ENCODE measurements around the gene SLC6A4. TPM values are rescaled to one million over a fixed set of nuclear protein-coding genes. Genes with fewer than 3 reads are reported as not detected.

SLC6A4 gene
- total RNA-seq, 1 donor from 2014 or later = 9.4 TPM

DNA sequence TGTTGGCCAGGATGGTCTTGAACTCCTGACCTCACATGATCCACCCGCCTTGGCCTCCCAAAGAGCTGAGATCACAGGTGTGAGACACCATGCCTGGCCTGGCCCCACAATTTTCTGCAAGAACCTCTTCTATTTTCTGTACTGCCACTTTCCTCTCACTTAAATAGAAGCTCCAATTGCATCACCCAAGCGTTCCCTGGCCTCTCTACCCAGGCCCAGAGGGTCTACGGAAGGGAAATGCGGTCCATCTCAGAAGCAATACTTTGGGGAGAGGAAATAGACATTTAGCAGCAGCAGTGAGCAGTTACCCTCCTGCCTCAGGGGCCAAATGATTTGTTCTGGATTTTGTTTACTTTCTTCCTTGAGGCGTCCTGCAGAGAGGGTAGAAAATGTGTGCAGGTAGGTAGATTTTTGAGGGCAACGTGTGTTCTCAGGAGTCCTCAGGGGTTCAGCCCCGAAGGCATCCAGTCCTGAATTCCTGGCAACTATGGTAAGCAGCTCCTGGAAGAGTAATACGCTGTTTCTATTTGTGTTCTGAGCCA, 11.0 kb downstream of the SLC6A4 start:
- Mint-ChIP-seq H3K27me3 (peaks cover 4% of the 10 kb centered on the region), H3K4me3 (peak overlapping the region; percentile 61), H3K9me3 (no peaks in the 10 kb centered on the region), H3K36me3 (no peaks in the 10 kb centered on the region), H3K27ac (peak overlapping the region; percentile 80), H3K4me1 (ENCODE audit: unreplicated experiment) (peaks cover 36% of the 10 kb centered on the region)
- no peak for TF ChIP-seq CTCF (conservative IDR thresholded peaks at IDR 0.05)
- no peak for DNase-seq (ENCODE audit: extremely low spot score, unreplicated experiment)

- Mint-ChIP-seq H3K27ac (no peak overlapping the region), H3K36me3 (no peaks in the 10 kb centered on the region), H3K9me3 (no peaks in the 10 kb centered on the region), H3K4me1 (ENCODE audit: unreplicated experiment) (peaks cover 29% of the 10 kb centered on the region), H3K27me3 (no peaks in the 10 kb centered on the region), H3K4me3 (no peak overlapping the region)
- DNase-seq (ENCODE audit: extremely low spot score, unreplicated experiment) = no peak
- TF ChIP-seq CTCF (conservative IDR thresholded peaks at IDR 0.05) = no peak
Observed at GRCh38 chr17:30222721-30223175, 12.7 kb downstream of the SLC6A4 start.

DNA sequence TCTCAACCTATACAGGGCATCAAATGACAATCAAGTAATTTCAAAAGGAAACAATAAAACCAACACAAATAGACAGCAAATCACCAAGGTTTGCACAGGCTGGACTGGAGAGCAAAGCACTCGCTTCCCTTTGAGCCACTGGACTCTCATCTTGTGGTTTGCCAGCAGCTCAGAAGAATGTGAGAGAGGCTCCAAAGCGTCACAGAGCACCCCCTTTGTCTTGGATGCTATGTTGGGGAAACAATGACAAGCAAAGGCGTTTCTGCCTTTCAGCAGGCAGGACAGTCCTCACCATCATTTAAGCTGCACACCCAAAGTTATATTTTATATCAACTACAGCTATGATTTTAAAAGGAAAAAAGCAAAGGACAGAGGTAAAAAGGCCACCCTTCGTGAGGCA, 13.2 kb downstream of the SLC6A4 start:
- DNase-seq (ENCODE audit: extremely low spot score, unreplicated experiment) = no peak
- no peak for TF ChIP-seq CTCF (conservative IDR thresholded peaks at IDR 0.05)
- no peaks in the 10 kb centered on the region for H3K27me3 Mint-ChIP-seq
- H3K4me3 Mint-ChIP-seq = no peak overlapping the region
- no peak overlapping the region for H3K27ac Mint-ChIP-seq
- H3K9me3 Mint-ChIP-seq = no peaks in the 10 kb centered on the region
- peaks cover 29% of the 10 kb centered on the region for H3K4me1 Mint-ChIP-seq (ENCODE audit: unreplicated experiment)
- H3K36me3 Mint-ChIP-seq = no peaks in the 10 kb centered on the region

DNA sequence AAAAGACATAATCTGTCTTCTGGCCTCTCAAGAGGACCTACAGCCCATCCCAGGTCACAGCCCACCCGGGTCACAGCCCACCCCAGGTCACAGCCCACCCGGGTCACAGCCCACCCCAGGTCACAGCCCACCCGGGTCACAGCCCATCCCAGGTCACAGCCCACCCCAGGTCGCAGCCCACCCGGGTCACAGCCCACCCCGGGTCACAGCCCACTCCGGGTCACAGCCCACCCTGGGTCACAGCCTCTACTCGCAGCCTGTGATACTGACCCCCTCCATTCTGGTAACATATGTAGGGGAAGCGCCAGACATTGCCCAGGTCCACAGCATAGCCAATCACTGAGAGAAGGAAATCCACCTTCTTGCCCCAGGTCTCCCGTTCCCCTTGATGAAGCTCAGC, 14.2 kb downstream of the SLC6A4 start:
- Mint-ChIP-seq H3K27me3 (no peaks in the 10 kb centered on the region), H3K9me3 (no peaks in the 10 kb centered on the region), H3K4me3 (no peak overlapping the region), H3K36me3 (no peaks in the 10 kb centered on the region), H3K4me1 (ENCODE audit: unreplicated experiment) (peaks cover 25% of the 10 kb centered on the region), H3K27ac (no peak overlapping the region)
- no peak for DNase-seq (ENCODE audit: extremely low spot score, unreplicated experiment)
- TF ChIP-seq CTCF (conservative IDR thresholded peaks at IDR 0.05) = no peak

DNA sequence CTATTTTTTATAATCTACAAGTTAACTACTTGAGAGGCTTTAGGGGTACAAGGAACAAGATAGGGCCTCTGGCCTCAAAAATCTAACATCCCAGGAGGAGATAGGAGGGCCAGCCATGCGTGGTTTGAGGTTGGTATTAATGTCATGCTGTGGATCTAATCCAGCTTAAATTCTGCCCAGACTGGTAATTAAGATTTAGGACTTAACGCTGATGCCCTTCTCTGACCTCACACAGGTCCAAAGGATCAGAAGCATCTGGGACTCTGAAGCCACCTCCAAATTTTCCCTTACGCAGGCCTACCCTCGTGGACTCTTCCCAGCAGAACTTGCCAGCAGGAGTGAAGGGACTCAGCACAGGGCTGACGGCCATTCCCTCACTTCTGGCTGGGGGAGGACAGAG, 15.1 kb downstream of the SLC6A4 start:
- H3K36me3 Mint-ChIP-seq = no peaks in the 10 kb centered on the region
- no peaks in the 10 kb centered on the region for H3K9me3 Mint-ChIP-seq
- DNase-seq (ENCODE audit: extremely low spot score, unreplicated experiment) = no peak
- H3K4me1 Mint-ChIP-seq (ENCODE audit: unreplicated experiment) = peaks cover 18% of the 10 kb centered on the region
- no peak overlapping the region for H3K4me3 Mint-ChIP-seq
- peak overlapping the region; percentile 30 for H3K27ac Mint-ChIP-seq
- no peaks in the 10 kb centered on the region for H3K27me3 Mint-ChIP-seq
- TF ChIP-seq CTCF (conservative IDR thresholded peaks at IDR 0.05) = no peak

- H3K36me3 Mint-ChIP-seq = no peaks in the 10 kb centered on the region
Observed at GRCh38 chr17:30219833-30220232, 15.7 kb downstream of the SLC6A4 start.

More at GRCh38 chr17:30219833-30220232, 15.7 kb downstream of the SLC6A4 start:
- Mint-ChIP-seq H3K4me1 (ENCODE audit: unreplicated experiment) (peaks cover 14% of the 10 kb centered on the region), H3K9me3 (no peaks in the 10 kb centered on the region), H3K27ac (peak overlapping the region; percentile 30), H3K4me3 (no peak overlapping the region), H3K27me3 (no peaks in the 10 kb centered on the region)
- no peak for DNase-seq (ENCODE audit: extremely low spot score, unreplicated experiment)
- TF ChIP-seq CTCF (conservative IDR thresholded peaks at IDR 0.05) = no peak

Data from type B pancreatic cell (in vitro differentiated cells).